NCI-H524 (cell line): ENCODE measurements around the gene BPIFB4.
A peak's percentile ranks its signal among the peaks of the same experiment; 100 is the strongest.
"Not testable (repeated sequence)": the region's sequence is repeated elsewhere in the genome, so short reads cannot be mapped to it uniquely, and the experiment has no call there.

Experiments
- DNase-seq, 2 experiments: peaks; one replicate each; lab custom pipeline; 2025; lab: John Stamatoyannopoulos, UW

BPIFB4 gene

DNA sequence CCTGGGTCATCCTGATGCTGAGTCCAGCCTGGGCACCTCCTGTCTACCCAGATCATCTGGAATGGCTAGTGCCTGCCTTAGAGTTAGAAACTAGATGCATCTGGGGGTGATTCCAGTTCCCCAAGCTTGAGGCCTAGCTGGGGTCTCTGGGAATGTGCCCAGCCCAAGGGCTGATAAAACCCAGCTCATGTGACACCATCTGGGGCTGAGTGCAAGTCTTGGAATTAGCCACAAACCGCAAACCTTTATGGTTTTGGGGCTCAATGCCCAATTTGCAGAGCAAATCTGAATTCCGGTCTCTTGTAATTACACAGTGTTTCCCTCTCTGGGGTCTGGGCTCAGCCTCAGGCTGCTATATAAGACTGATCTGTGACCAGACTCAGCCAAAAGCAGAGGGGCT lies at the start of gene BPIFB4:
BPIFB4 (plus strand) TSS at position 385 of the 400 bp plus-strand sequence. CDS start 1,884 bp downstream, outside the sequence.
- no peak for DNase-seq

- DNase-seq = no peak
Measured at GRCh38 chr20:33030076-33030475, 49.4 kb upstream of the BPIFB4 start.

DNA sequence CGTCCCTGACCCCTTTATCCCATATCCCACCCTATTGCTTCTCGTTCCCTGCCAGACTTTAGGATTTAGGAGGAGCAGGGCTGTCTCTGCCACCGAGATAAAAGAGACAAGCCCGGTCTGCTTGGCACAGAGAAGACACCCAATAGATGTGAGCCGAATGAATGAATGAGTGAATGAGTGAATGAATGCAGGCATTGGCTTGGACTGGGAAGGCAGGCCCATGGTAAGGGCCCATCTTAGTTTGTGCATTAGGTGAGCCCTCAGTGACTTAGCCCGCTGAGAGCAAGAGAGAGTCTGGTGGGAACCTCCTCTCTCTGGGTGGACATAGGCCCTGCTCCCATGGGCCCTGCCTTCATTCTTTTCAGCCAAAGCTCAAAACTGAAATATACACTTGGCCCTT lies 48.9 kb upstream of the BPIFB4 start:
- no peak for DNase-seq

GRCh38 chr20:33031531-33031930 lies 47.9 kb upstream of the BPIFB4 start, which contains the start of gene BPIFB6:
Gene BPIFB6, plus strand, starts transcription at chr20:33031648. Its CDS starts 0 bp downstream, at chr20:33031648.
- no peak for DNase-seq

- DNase-seq = no peak
Measured at GRCh38 chr20:33032555-33032954, 46.9 kb upstream of the BPIFB4 start.

DNA sequence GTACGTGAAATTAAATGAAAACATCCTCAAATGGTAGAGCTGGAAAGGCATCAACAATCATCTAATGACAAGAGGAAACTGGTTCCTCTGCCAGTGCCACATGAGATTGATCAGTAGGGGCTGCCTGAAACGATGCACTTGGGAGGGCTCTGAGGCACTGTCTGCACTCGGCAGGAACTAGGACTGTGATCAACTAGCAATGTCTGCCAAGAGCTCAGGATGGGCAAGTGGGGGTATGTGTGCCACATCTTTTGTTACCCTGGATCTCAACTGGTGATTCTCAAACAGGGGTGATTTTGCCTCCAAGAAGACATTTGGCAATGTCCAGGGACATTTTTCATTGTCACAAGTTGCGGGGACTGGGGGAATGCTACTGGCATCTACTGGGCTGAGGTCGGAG lies 46.1 kb upstream of the BPIFB4 start:
- no peak for DNase-seq

DNA sequence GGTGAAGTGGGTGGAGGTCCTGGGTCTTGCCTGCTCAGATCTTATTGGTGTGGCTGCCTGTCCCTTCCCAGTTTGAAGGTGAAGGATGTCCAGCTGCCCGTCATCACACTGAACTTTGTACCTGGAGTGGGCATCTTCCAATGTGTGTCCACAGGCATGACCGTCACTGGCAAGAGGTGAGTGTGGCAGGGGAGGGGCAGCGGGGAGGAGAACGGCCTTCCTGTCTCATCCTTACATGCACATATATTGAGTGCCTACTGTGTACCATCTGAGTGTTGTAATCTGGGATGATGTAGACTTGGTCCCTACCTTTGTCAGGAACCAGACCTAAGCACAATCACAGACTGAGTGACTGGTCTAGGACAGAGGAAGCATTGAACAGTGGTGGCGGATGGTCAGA lies 45.3 kb upstream of the BPIFB4 start:
- no peak for DNase-seq

GRCh38 chr20:33034901-33035492 lies 44.4 kb upstream of the BPIFB4 start:
- no peak for DNase-seq

- DNase-seq = no peak
Measured at GRCh38 chr20:33037456-33037855, 42.0 kb upstream of the BPIFB4 start.

DNA sequence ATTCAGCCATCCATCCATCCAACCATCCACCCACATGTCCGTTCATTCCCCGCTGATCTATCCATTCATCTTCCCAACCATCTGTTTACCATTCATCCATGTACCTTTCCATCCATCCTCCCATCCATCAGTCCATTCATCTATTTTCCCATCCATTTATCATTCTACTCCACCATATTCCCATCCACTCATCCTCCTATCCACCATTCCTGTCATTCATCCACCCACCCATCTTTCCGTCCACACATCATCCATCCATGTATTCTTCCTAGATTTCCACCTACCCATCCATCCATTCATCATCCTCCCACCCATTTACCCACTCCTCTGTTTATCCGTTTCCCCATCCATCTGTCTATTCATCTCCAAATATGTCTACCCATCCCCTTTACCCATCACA lies 41.2 kb upstream of the BPIFB4 start:
- DNase-seq = no peak

DNA sequence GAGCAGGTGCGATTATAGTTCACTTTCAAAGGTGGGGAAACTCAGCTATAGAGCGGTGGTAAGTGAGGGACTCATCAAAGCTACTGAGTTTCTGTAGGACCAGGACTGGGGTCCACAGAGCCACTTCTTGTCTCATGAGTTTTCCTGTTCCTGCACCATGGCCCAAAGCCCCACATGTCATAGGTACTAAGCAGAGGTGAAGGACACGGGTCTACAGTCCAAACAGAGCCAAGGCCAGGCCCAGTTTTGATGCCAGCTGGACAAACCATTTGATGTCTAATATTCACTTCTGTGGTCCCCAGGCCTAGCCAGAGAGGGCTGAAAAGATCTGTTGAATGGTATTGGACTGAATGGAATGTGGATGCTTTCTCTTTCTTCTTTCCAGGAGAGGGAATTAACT lies 37.0 kb upstream of the BPIFB4 start:
- no peak for DNase-seq

DNA sequence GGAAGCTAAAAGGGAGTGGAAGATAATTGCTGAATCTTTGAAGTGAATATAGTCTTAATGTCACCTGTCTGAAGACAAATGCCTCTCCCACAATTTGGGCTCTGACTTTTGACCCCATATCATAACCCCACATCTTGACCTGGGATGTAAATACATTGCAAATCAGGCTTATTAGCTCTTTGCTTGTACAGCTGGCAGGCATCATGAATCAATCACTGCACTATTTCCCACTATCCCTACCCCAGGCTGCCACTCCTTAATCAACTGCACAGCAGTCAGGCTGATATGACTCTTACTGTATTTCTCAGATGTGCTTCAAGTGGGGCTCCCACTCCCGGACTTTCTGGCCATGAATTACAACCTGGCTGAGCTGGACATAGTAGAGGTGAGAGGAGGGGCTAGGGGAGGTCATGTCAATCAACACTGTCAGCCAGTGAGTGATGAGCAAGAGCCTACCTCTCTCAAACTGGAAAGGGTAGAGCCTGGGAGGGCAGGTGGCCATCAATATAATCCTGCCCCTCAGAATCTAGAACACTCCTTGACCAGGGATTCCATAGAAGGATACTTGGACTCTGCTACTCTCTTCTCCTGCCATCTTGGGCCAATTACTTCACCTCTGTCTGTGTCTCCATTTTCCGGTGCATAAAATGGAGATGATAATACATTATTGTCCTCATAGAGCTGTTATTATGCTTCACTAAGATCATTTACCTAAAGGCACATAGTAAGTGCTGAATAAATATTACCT lies 36.3 kb upstream of the BPIFB4 start:
- DNase-seq = no peak

DNA sequence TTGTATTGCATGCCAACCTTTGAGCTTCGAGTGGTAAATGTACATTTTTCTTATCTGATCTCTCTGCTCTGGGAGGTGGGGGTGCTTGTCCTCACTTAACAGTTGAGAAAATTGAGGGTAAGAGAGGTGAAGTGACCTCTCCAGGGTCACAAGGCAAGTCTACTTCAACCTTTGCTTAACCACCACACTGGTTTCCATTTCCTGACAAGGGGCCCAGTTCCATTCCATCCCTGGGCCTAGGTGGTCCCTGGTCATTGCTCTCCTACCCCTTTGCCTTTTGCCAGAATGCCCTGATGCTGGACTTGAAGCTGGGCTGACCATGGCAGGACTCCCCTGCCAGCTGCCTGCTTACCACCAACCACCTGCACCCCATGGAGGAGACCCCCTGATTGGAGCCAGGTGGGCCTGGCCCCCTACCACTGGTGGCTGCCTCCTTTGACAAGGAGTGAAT lies 35.7 kb upstream of the BPIFB4 start:
- no peak for DNase-seq

- DNase-seq = not testable (repeated sequence)
Measured at GRCh38 chr20:33045129-33045721, 34.2 kb upstream of the BPIFB4 start.

DNA sequence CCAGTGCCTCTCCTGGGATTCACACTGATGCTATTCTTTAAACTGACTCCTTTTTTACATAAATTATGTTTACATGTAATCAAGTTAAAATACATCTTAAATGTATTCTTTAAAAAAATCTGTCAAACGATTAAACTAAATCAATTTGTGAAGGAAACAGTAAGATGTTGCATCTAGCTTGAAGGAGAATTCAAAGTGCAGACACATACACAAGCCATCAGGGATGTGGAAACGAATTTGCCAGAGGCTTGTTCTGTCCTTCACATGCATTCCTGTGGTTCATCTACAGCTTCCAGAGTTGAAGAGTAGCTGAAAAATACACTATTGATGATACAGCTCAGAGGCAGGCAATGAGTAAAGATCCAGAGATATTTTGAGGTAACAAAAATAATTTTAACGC lies 33.0 kb upstream of the BPIFB4 start:
- DNase-seq = no peak

DNA sequence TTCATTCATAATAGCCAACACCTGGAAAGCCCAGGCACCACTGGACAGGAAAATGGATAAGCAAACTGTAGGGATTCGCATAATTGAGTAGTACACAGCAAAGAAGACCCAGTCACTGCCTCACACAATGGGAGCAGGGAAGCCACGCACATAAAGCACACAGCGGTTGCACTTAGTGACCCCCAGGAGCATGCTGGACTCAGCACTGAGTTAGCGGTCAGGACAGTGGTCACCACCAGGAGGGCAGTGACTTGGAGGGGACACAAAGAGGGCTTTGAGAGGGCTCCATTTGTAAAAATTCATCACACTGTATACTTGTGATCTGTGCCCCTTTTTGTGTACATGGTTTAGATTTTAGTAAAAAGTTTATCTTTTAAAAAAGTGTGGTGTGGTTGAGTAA lies 28.1 kb upstream of the BPIFB4 start:
- no peak for DNase-seq

GRCh38 chr20:33053291-33054106 lies 25.9 kb upstream of the BPIFB4 start, which contains the start of gene BPIFB3:
Gene BPIFB3, plus strand, starts transcription at chr20:33053903. Its CDS starts 1,533 bp downstream, at chr20:33055436.
- no peak for DNase-seq

DNA sequence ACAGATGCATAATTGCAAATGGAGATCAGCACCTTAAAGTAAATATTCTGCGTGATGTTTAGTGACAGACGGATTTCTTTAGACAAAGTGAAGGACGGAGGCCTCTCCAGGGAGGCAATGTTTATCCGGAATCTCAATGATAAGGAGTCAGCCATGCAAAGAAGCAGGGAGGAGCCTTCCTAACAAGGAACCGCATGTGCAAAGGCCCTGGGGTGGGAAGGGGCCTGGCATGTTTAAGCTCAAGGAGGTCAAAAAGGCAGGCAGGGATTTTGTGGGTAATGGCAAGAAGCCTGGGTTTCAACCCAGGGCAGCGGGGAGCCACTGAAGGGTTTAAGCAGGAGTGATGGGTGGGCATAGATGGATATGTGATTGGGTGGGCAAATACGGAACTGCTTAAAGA lies 25.1 kb upstream of the BPIFB4 start:
- no peak for DNase-seq

- peak in 1 of 2 experiments; percentile 57 for DNase-seq
Measured at GRCh38 chr20:33054791-33055190, 24.7 kb upstream of the BPIFB4 start.

DNA sequence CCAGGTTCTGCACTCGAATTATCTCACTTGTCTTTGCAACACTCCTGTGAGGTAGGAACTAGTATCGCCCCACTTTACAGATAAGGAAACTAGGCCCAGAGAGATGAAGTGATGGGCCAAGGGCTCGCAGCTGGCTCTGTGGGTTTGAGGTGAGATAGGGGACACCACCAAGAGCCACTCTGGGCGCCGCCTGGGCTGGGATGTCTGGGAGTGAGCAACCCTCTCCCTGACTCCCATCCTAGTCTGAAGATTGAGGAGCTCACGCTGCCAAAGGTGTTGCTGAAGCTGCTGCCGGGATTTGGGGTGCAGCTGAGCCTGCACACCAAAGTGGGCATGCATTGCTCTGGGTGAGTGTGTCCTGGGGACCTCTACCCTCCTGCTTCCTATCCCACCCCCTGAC lies 20.3 kb upstream of the BPIFB4 start:
- no peak for DNase-seq

DNA sequence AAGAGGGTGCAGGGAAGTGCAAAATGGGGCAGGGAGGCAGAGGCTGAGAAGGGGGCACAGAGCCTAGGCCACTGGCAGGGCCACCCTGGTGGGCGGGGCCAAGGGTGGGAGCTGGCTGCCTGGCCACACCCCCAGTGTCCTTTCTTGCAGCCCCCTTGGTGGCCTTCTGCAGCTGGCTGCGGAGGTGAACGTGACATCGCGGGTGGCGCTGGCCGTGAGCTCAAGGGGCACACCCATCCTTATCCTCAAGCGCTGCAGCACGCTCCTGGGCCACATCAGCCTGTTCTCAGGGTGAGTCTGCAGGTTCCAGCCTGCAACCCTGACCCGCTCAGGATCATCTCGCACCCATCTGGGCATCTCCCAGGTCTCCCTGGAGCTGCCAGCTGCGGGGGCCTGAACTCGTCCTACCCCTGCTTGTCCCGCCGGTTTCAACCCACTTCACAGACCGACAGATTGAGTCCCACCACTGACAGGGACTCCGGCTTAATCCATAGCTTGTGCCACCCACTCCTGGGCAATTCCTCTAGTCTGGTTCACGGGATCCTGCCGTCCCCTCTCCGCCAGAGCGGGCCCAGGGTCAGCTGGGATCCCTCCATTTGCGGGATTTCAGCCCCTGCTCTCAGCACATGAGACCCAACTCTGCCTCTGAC lies 19.6 kb upstream of the BPIFB4 start:
- no peak for DNase-seq

DNA sequence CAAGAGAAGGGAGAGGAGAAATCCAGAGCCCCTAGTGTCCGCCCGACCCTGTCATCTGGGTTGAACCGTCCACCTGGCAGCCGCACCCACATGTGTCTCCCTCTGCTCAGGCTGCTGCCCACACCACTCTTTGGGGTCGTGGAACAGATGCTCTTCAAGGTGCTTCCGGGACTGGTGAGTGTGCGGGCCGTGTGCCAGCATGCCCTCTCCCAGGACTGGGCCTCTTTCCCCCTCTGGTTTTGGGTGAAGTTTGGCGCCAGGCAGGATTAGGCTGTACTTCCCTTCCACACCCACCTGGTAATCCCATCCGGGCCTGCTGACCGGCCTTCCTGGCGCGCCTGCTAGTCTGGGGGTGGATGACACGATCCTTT lies 17.8 kb upstream of the BPIFB4 start:
- DNase-seq = peak; percentile 48 to 69
